C4-2B (cell line): ENCODE data around the gene IFI27.
A peak's percentile ranks its signal among the peaks of the same experiment; 100 is the strongest.

Source experiments
- H3K27ac ChIP-seq: fragments of 450-650 bp; 2 replicates; pipeline ENCODE4 v1.5.1; 2017
- CTCF ChIP-seq: fragments of 450-650 bp; conservative IDR thresholded peaks from 2 replicates; pipeline ENCODE4 v1.5.1; 2017; ENCODE audit warnings: mild to moderate bottlenecking
- ZFX ChIP-seq: fragments of 450-650 bp; IDR thresholded peaks from 2 replicates; pipeline ENCODE4 v1.6.1; 2017

The IFI27 gene

GRCh38 chr14:94077823-94078222, 32.7 kb upstream of the IFI27 start:
- no peak overlapping the region for H3K27ac ChIP-seq
- TF ChIP-seq CTCF = no peak
- TF ChIP-seq ZFX = no peak

GRCh38 chr14:94079891-94080620, 30.5 kb upstream of the IFI27 start:
- H3K27ac ChIP-seq = peak overlapping the region; percentile 88
- TF ChIP-seq CTCF (no peak), ZFX (no peak)

GRCh38 chr14:94080621-94081385, 29.7 kb upstream of the IFI27 start, which contains the start of the genes DDX24 and IFI27L1:
DDX24 (minus strand) TSS chr14:94081202; CDS start chr14:94079742, 1,460 bp downstream.
IFI27L1 (plus strand) TSS chr14:94081310; CDS start chr14:94096938, 15,628 bp downstream.
- TF ChIP-seq CTCF (no peak), ZFX (peak; percentile 81)
- H3K27ac ChIP-seq = peak within 1 kb of the TSS; percentile 88

- no peak for TF ChIP-seq ZFX
- no peak for TF ChIP-seq CTCF
- H3K27ac ChIP-seq = peak overlapping the region; percentile 88
Observed at GRCh38 chr14:94081386-94081820, 29.1 kb upstream of the IFI27 start.

GRCh38 chr14:94087891-94088290, 22.6 kb upstream of the IFI27 start:
- no peak overlapping the region for H3K27ac ChIP-seq
- TF ChIP-seq ZFX (no peak), CTCF (no peak)

GRCh38 chr14:94088516-94088915, 22.0 kb upstream of the IFI27 start:
- H3K27ac ChIP-seq = no peak overlapping the region
- TF ChIP-seq ZFX (no peak), CTCF (no peak)

GRCh38 chr14:94089479-94089878, 21.1 kb upstream of the IFI27 start:
- H3K27ac ChIP-seq = no peak overlapping the region
- no peak for TF ChIP-seq ZFX
- no peak for TF ChIP-seq CTCF
